ENCODE measurements around the gene PALMD.

- no peak for TF ChIP-seq CTCF (IDR thresholded peaks at IDR 0.05)
- no peak for TF ChIP-seq POLR2A (IDR thresholded peaks at IDR 0.05)
Observed at GRCh38 chr1:99713006-99713405, 67.1 kb downstream of the PALMD start.

Data from prostate gland (tissue), 2 donors.